GM10266 (cell line): Measurements from ENCODE around the gene ZBTB7A.

Experiments
- DNase-seq: peaks from one replicate; pipeline ENCODE4 v3.0.0; 2012; ENCODE audit errors: extremely low spot score
- CTCF ChIP-seq: IDR thresholded peaks from 2 replicates; pipeline ENCODE4 v1.5.1; 2012; ENCODE audit warnings: mild to moderate bottlenecking, low read depth; ENCODE audit not compliant: control insufficient read depth, insufficient read depth; ENCODE audit errors: missing control alignments

Gene ZBTB7A

DNA sequence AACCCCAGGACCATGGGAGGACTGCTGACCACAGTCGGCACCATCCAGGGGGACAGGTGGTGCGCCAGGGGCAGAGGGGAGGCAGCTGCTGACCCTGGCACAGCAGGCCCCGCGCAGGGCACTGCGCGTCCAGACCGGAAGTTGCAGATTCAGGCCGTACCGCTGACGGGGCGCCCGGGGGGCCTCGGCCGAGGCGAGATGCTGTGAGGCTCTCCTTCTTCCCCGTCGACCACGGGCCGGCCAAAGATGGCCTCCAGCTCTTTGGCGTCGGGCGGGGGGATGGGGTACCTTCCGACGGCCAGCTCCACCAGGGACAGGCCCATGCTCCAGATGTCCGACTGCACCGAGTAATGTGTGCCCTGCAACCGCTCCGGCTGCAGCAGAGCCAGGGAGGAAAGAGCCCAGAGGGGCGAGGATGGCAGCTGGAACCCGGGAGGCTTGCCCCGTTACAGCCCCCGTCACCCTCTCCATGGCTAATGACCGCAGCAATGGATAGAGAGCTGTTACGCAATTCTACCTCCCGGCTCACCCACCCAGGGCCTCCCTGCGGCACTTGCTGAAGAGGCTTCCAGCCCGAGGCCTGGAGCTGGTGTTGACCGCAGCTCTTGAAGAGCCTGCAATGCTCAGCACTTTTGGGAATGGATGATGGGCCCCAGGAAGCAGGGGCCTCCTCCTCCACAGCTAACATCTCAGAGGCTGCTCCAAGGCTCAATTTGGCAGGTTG is 32.5 kb upstream of the ZBTB7A start:
- no peak for DNase-seq
- TF ChIP-seq CTCF: no peak

DNA sequence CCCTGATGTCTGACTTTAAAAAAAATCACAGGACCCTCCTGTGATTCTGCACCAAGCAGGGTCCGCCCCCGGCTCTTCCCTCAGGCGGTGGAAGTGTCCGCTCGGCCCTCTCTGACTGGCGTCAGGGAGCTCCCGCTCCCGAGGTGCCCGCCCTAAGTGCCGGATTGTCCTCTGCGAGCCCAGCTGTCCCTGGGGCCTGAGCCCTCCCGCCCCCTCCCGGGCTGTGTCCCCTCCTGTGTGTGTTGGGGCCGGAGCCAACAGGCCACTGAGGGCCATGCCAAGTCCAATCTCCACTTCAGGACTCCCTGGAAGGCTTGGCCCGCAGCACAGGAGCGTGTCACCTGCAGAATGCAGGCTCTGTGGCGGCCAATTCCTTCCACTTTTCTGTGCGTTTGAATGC is 31.8 kb upstream of the ZBTB7A start:
- TF ChIP-seq CTCF: no peak
- DNase-seq: no peak

GRCh38 chr19:4097501-4097900 is 30.8 kb upstream of the ZBTB7A start:
- no peak for DNase-seq
- TF ChIP-seq CTCF: no peak

DNA sequence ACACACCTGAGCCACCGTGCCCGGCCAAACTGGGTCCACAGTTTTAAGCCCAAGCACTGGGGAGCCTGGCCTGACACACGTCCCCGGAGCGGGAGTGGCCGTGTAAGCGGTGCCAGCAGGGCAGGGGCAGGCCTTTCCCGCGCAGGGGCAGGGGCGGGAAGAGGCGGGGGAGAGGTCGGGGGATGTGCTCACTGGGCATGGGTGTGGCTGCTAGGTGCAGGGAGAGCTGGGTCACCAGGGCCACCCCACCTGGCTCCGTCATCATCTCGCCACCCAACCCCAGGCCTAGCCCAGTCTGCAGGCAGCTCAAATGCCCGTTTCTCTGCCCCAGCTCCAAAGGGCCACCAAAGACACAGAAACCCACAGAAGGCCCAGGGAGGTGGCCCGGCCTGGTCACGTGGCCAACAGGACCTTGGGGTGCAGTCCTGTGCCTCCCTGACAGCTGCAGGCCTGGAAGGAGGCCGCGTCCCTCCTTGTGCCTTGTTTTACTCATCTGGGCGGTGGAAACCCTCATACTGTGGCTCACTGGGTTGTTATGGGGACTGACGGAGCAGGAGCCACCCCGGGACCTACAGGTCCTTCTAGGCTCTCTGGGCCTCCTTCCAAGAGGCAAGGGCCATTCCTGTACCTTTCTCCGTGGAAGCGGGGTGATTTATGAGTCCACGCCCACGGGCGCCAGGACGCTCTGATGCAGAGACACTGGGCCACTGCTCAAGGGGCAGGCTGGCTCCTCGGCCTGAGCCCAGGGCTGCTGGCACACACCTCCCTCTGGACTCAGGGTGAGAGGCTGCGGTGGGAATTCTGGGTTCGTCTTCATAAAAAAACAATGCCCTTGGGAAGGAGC is 29.6 kb upstream of the ZBTB7A start:
- TF ChIP-seq CTCF: no peak
- DNase-seq: no peak

DNA sequence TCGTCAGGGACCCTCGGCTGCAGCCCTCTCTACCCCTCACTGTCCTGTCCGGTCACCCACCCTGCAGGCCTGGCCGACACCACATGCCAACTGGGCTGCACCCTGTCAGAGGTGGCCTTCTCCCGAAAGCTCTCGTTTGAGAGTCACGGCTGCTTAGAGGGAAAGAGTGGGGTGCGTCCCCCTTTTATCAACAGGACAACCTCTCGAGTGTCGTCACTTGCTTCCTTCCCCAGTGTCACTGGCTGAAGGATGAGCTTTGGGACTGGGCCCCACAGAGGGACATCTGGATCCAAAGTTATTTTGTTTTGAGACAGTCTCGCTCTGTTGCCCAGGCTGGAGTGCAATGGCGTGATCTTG is 28.8 kb upstream of the ZBTB7A start:
- DNase-seq: no peak
- TF ChIP-seq CTCF: no peak

GRCh38 chr19:4094761-4095487 is 28.2 kb upstream of the ZBTB7A start:
- no peak for TF ChIP-seq CTCF
- DNase-seq: no peak
